ENCODE data around the gene EPSTI1. TPM values are rescaled to one million over a fixed set of nuclear protein-coding genes. Genes with fewer than 3 reads are reported as not detected.

Gene EPSTI1
- total RNA-seq, 1 donor from 2014 or later = 2.6 TPM

DNA sequence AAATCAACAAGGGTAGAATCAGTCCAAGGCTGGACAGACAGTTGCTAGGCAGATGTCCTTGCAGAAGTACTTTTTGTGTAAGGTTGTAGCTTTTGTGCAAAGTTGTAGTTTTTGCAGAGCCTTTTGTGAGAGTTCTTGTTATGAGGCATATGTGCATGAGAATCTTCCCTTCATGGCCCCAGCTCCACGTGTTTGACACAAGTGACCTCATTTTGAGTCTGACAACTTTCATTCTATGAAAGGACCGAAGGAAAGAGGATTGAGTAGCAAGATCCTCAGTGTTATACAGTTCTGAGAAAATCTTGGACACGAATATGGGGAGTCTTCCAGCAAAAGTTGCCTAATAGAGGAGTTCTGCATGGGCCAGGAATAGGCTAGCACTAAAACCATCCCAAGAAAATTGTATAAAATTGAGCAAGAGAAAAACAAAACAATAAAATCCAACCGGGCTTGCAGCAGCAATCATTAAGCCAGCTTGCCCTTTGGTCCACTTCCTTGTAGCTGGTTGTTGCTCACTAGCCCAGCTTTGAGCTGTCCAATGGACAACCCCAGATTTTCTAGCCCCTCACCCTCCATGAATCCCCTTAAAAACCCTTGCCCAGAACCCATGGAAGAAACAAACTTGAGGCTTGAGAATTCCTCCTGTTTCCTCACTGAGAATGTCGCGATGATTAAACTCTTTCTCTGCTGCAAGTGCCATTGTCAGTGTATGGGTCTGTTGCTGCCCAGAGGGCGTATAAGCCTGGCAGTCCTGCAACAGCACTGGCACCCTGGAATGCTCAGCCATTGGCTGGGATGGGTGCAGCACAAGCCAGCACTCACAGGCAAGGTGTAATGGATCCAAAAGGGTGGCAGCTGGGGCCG, 6.5 kb downstream of the EPSTI1 start:
- Histone ChIP-seq H3K4me1 (peaks cover 25% of the 10 kb centered on the region), H3K4me3 (no peak overlapping the region), H3K27ac (replicated peaks) (peak overlapping the region; percentile 39), H3K27me3 (ENCODE audit: low read depth) (no peaks in the 10 kb centered on the region), H3K36me3 (no peaks in the 10 kb centered on the region), H3K9me3 (replicated peaks) (no peaks in the 10 kb centered on the region)
- no peak for DNase-seq
- TF ChIP-seq, protein P1, sequence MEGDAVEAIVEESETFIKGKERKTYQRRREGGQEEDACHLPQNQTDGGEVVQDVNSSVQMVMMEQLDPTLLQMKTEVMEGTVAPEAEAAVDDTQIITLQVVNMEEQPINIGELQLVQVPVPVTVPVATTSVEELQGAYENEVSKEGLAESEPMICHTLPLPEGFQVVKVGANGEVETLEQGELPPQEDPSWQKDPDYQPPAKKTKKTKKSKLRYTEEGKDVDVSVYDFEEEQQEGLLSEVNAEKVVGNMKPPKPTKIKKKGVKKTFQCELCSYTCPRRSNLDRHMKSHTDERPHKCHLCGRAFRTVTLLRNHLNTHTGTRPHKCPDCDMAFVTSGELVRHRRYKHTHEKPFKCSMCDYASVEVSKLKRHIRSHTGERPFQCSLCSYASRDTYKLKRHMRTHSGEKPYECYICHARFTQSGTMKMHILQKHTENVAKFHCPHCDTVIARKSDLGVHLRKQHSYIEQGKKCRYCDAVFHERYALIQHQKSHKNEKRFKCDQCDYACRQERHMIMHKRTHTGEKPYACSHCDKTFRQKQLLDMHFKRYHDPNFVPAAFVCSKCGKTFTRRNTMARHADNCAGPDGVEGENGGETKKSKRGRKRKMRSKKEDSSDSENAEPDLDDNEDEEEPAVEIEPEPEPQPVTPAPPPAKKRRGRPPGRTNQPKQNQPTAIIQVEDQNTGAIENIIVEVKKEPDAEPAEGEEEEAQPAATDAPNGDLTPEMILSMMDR (IDR thresholded peaks at IDR 0.05; ENCODE audit: borderline replicate concordance) = no peak
- intact Hi-C loops (cut with micrococcal nuclease) = no loop called here

- Histone ChIP-seq H3K9me3 (replicated peaks) (no peaks in the 10 kb centered on the region), H3K36me3 (no peaks in the 10 kb centered on the region), H3K4me1 (peaks cover 16% of the 10 kb centered on the region), H3K4me3 (no peak overlapping the region), H3K27me3 (ENCODE audit: low read depth) (no peaks in the 10 kb centered on the region), H3K27ac (replicated peaks) (no peak overlapping the region)
- intact Hi-C loops (cut with micrococcal nuclease) = no loop called here
- DNase-seq = no peak
- TF ChIP-seq, protein P1 (IDR thresholded peaks at IDR 0.05; ENCODE audit: borderline replicate concordance) = no peak
Measured at GRCh38 chr13:42984691-42985090, 7.3 kb downstream of the EPSTI1 start.

DNA sequence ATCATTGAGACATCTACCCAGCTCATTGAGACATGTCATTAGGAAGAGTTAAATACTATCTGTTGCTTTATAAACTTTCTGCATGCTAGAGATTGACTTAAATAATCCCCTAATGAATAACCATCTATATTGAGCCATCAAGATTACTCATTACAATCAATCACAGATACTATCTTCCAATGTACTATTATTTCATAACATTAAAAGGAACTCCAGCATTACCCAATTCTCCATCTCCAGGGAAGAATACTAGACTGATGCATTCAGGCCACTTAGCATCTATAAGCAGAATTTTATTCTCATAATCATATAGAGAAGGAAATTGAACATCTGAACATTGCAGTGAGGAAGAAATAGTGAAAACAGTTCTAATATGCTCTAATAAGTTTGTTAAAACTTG, 8.0 kb downstream of the EPSTI1 start:
- TF ChIP-seq, protein P1 (IDR thresholded peaks at IDR 0.05; ENCODE audit: borderline replicate concordance) = no peak
- intact Hi-C loops (cut with micrococcal nuclease) = no loop called here
- Histone ChIP-seq H3K4me1 (peaks cover 16% of the 10 kb centered on the region), H3K9me3 (replicated peaks) (no peaks in the 10 kb centered on the region), H3K36me3 (no peaks in the 10 kb centered on the region), H3K27ac (replicated peaks) (no peak overlapping the region), H3K27me3 (ENCODE audit: low read depth) (no peaks in the 10 kb centered on the region), H3K4me3 (no peak overlapping the region)
- no peak for DNase-seq

- Histone ChIP-seq H3K4me3 (no peak overlapping the region), H3K27me3 (ENCODE audit: low read depth) (no peaks in the 10 kb centered on the region), H3K27ac (replicated peaks) (no peak overlapping the region), H3K9me3 (replicated peaks) (peaks cover 4% of the 10 kb centered on the region), H3K36me3 (no peaks in the 10 kb centered on the region), H3K4me1 (peaks cover 16% of the 10 kb centered on the region)
- TF ChIP-seq, protein P1 (IDR thresholded peaks at IDR 0.05; ENCODE audit: borderline replicate concordance) = no peak
- intact Hi-C loops (cut with micrococcal nuclease) = no loop called here
- no peak for DNase-seq
Measured at GRCh38 chr13:42981853-42982252, 10.2 kb downstream of the EPSTI1 start.

- TF ChIP-seq, protein P1 (IDR thresholded peaks at IDR 0.05; ENCODE audit: borderline replicate concordance) = no peak
- no peak overlapping the region for H3K4me3 ChIP-seq
- no peak overlapping the region for H3K27ac ChIP-seq (replicated peaks)
- no peaks in the 10 kb centered on the region for H3K36me3 ChIP-seq
- H3K9me3 ChIP-seq (replicated peaks) = peaks cover 4% of the 10 kb centered on the region
- H3K4me1 ChIP-seq = peaks cover 16% of the 10 kb centered on the region
- intact Hi-C loops (cut with micrococcal nuclease) = no loop called here
- DNase-seq = no peak
- H3K27me3 ChIP-seq (ENCODE audit: low read depth) = no peaks in the 10 kb centered on the region
Measured at GRCh38 chr13:42981317-42981716, 10.7 kb downstream of the EPSTI1 start.

All from left ventricle myocardium inferior (tissue), 1 donor.